K562 (cell line): ENCODE data around the gene ATG12. TPM values are rescaled to one million over a fixed set of nuclear protein-coding genes. Genes with fewer than 3 reads are reported as not detected.

Experiments used
- ATAC-seq: fragments of 200-7000 bp; cut with Tn5 transposase; 3 replicates; pipeline ENCODE4 v1.9.1; 2020; ENCODE audit warnings: moderate library complexity
- BruUV-seq: library from RNA; stranded (reverse); fragments of 400-500 nt; replicated peaks from 2 replicates; lab custom pipeline; 2021; lab: Mats Ljungman, UMichigan
- CTCF ChIA-PET: fragments of 300-600 bp; formaldehyde crosslinking; extraction: SDS; loops from one replicate; lab custom pipeline; 2021; ENCODE audit warnings: low intra/inter-chr PET ratio; lab: Yijun Ruan, JAX
- POLR2A ChIA-PET: fragments of 300-600, 350-650 bp; sonication (Branson Sonifier 250); formaldehyde crosslinking; extraction: SDS; loops from one replicate; lab custom pipeline; 2021; ENCODE audit warnings: antibody characterized with exemption, inconsistent platforms; lab: Yijun Ruan, JAX
- DNase-seq, 4 experiments: peaks; one replicate each; pipeline versions ENCODE4 v3.0.0 to v3.0.0-alpha.2; 2011 to 2018; ENCODE audit warnings: low spot score in 3 of 4, mixed read lengths in 3 of 4; ENCODE audit errors: extremely low read depth in 1 of 4
- FAIRE-seq: peaks from 2 replicates; lab custom pipeline; 2011; peaks lifted over from hg19 to GRCh38; lab: Jason Lieb, UNC
- H2AFZ ChIP-seq: 2 replicates; pipeline ENCODE4 v1.6.0; 2011; ENCODE audit warnings: low read depth, low read length, control low read depth, inconsistent platforms
- H3K27ac ChIP-seq: fragments of 200-600 bp; 3 replicates; pipeline ENCODE4 v1.8.0; 2011; ENCODE audit warnings: low read depth, mild to moderate bottlenecking, control low read depth, inconsistent platforms, low read length, moderate library complexity, mixed read lengths; ENCODE audit errors: extremely low read depth
- H3K27me3 ChIP-seq, 2 experiments: fragments of 300-600 bp in 1 of 2; 2 replicates in 1 of 2; 3 replicates in 1 of 2; pipeline versions ENCODE4 v1.6.0 to v1.8.0; 2011; ENCODE audit warnings: inconsistent platforms in 2 of 2, low read length in 2 of 2, mild to moderate bottlenecking in 1 of 2, mixed read lengths in 1 of 2, moderate library complexity in 1 of 2; ENCODE audit not compliant: control insufficient read depth in 2 of 2, insufficient read depth in 2 of 2
- H3K36me3 ChIP-seq: fragments of 300-600 bp; 3 replicates; pipeline ENCODE4 v1.8.0; 2011; ENCODE audit warnings: mild to moderate bottlenecking, low read length, inconsistent platforms; ENCODE audit not compliant: control insufficient read depth, insufficient read depth
- H3K4me1 ChIP-seq, 2 experiments: fragments of 200-600 bp in 1 of 2; replicated peaks in 1 of 2; 2 replicates in 1 of 2; 3 replicates in 1 of 2; pipeline versions ENCODE4 v1.5.1 to v1.8.0; 2011; ENCODE audit warnings: inconsistent platforms in 2 of 2, low read length in 2 of 2, mild to moderate bottlenecking in 1 of 2, mixed read lengths in 1 of 2, moderate library complexity in 1 of 2; ENCODE audit not compliant: control insufficient read depth in 2 of 2, insufficient read depth in 2 of 2
- H3K4me2 ChIP-seq: 2 replicates; pipeline ENCODE4 v1.6.1; 2011; ENCODE audit warnings: low read length, control low read depth, inconsistent platforms, mixed read lengths; ENCODE audit not compliant: insufficient read depth
- H3K4me3 ChIP-seq: fragments of 200-600 bp; sonication (generic), shearing (Covaris generic); 2 replicates; pipeline ENCODE4 v1.5.1; 2016; ENCODE audit warnings: control low read depth, inconsistent platforms
- H3K79me2 ChIP-seq: fragments of 200-600 bp; 3 replicates; pipeline ENCODE4 v1.8.0; 2011; ENCODE audit warnings: low read length, inconsistent platforms; ENCODE audit not compliant: control insufficient read depth, insufficient read depth
- H3K9ac ChIP-seq, 2 experiments: 2 replicates each; pipeline versions ENCODE4 v1.6.0 to v1.6.1; 2011; ENCODE audit warnings: low read depth in 2 of 2, low read length in 2 of 2, control low read depth in 1 of 2, inconsistent platforms in 1 of 2, mild to moderate bottlenecking in 1 of 2, mixed read lengths in 1 of 2; ENCODE audit not compliant: insufficient read depth in 1 of 2
- H3K9me1 ChIP-seq: one replicate; pipeline ENCODE4 v1.6.0; 2011; ENCODE audit warnings: inconsistent platforms, mild to moderate bottlenecking, low read length, moderate library complexity; ENCODE audit not compliant: control insufficient read depth, insufficient read depth
- H3K9me3 ChIP-seq: replicated peaks from 2 replicates; pipeline ENCODE4 v1.5.1; 2011; ENCODE audit warnings: low read depth, low read length, inconsistent platforms; ENCODE audit not compliant: control insufficient read depth, insufficient read depth
- H4K20me1 ChIP-seq: replicated peaks from 2 replicates; pipeline ENCODE4 v1.6.1; 2011; ENCODE audit warnings: low read length, inconsistent platforms, mixed read lengths; ENCODE audit not compliant: control insufficient read depth, insufficient read depth
- CBFA2T2 ChIP-seq: fragments of 450-650 bp; conservative IDR thresholded peaks from 2 replicates; pipeline ENCODE4 v1.6.1; 2017; ENCODE audit warnings: mild to moderate bottlenecking
- EP400 ChIP-seq: fragments of 450-650 bp; IDR thresholded peaks from 2 replicates; pipeline ENCODE4 v1.6.1; 2017; ENCODE audit warnings: antibody characterized with exemption, mild to moderate bottlenecking, moderate library complexity
- HSF4 ChIP-seq: fragments of 250-450 bp; sonication (Bioruptor Pico); IDR thresholded peaks from 2 replicates; pipeline ENCODE4 v2.1.2; 2022; ENCODE audit warnings: mild to moderate bottlenecking, moderate library complexity, borderline replicate concordance
- KAT7 ChIP-seq: sonication (generic); formaldehyde crosslinking; IDR thresholded peaks from 2 replicates; pipeline ENCODE4 v1.8.0; 2022; ENCODE audit warnings: missing genetic modification reagents, mild to moderate bottlenecking, borderline replicate concordance
- MTA2 ChIP-seq: fragments of 450-650 bp; IDR thresholded peaks from 2 replicates; pipeline ENCODE4 v1.6.1; 2016; ENCODE audit warnings: low read depth
- SIRT6 ChIP-seq: IDR thresholded peaks from one replicate; pipeline ENCODE4 v1.6.1; 2012; ENCODE audit warnings: low read depth, mild to moderate bottlenecking, control low read depth, inconsistent platforms, low read length, moderate library complexity
- SRSF3 ChIP-seq: fragments of 200-400 bp; formaldehyde crosslinking; IDR thresholded peaks from 2 replicates; pipeline ENCODE4 v1.6.1; 2016; ENCODE audit warnings: mild to moderate bottlenecking, low read length, moderate library complexity; ENCODE audit not compliant: insufficient read depth
- ZNF592 ChIP-seq: fragments of 450-650 bp; IDR thresholded peaks from 2 replicates; pipeline ENCODE4 v1.6.1; 2017; ENCODE audit warnings: antibody characterized with exemption, mild to moderate bottlenecking
- WGBS: fragments of 100-300 bp; shearing (Covaris generic); methylation state at CpG from one replicate; pipeline ENCODE4 v1.1.6; 2016; ENCODE audit warnings: low coverage, mixed read lengths; ENCODE audit not compliant: insufficient coverage; ENCODE audit errors: missing lambda C conversion rate; 5-methylcytosine and 5-hydroxymethylcytosine counted together
- in situ Hi-C: fragments of 300-500 bp; cut with MboI; formaldehyde crosslinking; loops from 4 replicates; pipeline ENCODE4 v1.15.0; 2018; ENCODE audit warnings: inconsistent platforms, mixed read lengths
- intact Hi-C: fragments of 100-400 bp; cut with micrococcal nuclease; formaldehyde crosslinking; loops from 2 replicates; pipeline ENCODE4 v1.14.2; 2022
- polyA plus RNA-seq, 8 experiments: library from polyadenylated mRNA; depleted of rRNA in 4 of 8; stranded (reverse) in 5 of 8; unstranded in 3 of 8; fragments of >200 nt; fragmentation: Nextera tagmentation in 2 of 8; fragmentation: Illumina TruSeq in 1 of 8; extraction: Ambion mirVana in 2 of 8; extraction: Trizol in 1 of 8; gene quantifications; 2 replicates each; pipeline versions ENCODE4 v1.2.1 to v1.2.3, GENCODE V29; 2011 to 2014; ENCODE audit warnings: inconsistent platforms in 1 of 8, missing spikeins in 1 of 8
- total RNA-seq, 7 experiments: library from RNA; depleted of rRNA in 6 of 7; stranded (reverse); fragments of >200 nt in 6 of 7; fragmentation: Illumina TruSeq in 2 of 7; extraction: Trizol in 2 of 7; gene quantifications; 2 replicates each; pipeline versions ENCODE4 v1.2.1 to v1.2.3, GENCODE V29; 2011 to 2021; ENCODE audit warnings: low replicate concordance in 1 of 7

The ATG12 gene
- total and polyA plus RNA-seq, 9 of the 15 experiments (the other 6 are each of a cell fraction or from before 2014, with no cell fraction given) = 21.6 to 132 (median 61.3) TPM

- TF ChIP-seq SIRT6 (no peak), MTA2 (no peak), EP400 (no peak), KAT7 (no peak), ZNF592 (no peak)
Observed at GRCh38 chr5:115820846-115821245, 20.5 kb downstream of the ATG12 start (continued).

- ChIA-PET POLR2A (interaction anchor here (0.9 to 1.6 kb wide), 2 partner anchors 8 to 14 kb away, joined by 3 read pairs; no protein-coding TSS in a partner anchor), CTCF (no interaction called here)
- DNase-seq = no peak
- no TSS peak for BruUV-seq
- 5% methylated on average over 18 of the region's 18 CpGs for WGBS
- Histone ChIP-seq H3K79me2 (no peaks in the 10 kb centered on the region), H3K9me1 (no peaks in the 10 kb centered on the region), H3K4me1 (no peaks in the 10 kb centered on the region; a peak in 1 of 5 replicates), H3K4me3 (no peak overlapping the region), H4K20me1 (no peaks in the 10 kb centered on the region), H3K27ac (no peak overlapping the region), H3K9ac (peak overlapping the region in 1 of 2 experiments; percentile 45; a peak in 1 of 4 replicates), H3K27me3 (peaks cover 26% of the 10 kb centered on the region in 2 experiments; a peak in 4 of 5 replicates), H3K36me3 (no peaks in the 10 kb centered on the region), H2AFZ (peak overlapping the region; percentile 47; the same call in 1 of the 2 replicates), H3K4me2 (peak overlapping the region; percentile 32), H3K9me3 (peaks cover 4% of the 10 kb centered on the region; the same call in 1 of the 2 replicates)
- FAIRE-seq = no peak
- intact Hi-C loops = no loop called here
- in situ Hi-C loops = no loop called here
- no peak for ATAC-seq
- TF ChIP-seq SRSF3 = no peak
- no peak for TF ChIP-seq CBFA2T2
- TF ChIP-seq HSF4 (CRISPR knock-in tag) = no peak
Observed at GRCh38 chr5:115818821-115819220, 22.5 kb downstream of the ATG12 start.
